ENCODE data around the gene HOMER3. TPM values are rescaled to one million over a fixed set of nuclear protein-coding genes. Genes with fewer than 3 reads are reported as not detected.

The HOMER3 gene
- total RNA-seq, 3 donors from 2014 or later = 34.2 to 62.6 (median 56.6) TPM

DNA sequence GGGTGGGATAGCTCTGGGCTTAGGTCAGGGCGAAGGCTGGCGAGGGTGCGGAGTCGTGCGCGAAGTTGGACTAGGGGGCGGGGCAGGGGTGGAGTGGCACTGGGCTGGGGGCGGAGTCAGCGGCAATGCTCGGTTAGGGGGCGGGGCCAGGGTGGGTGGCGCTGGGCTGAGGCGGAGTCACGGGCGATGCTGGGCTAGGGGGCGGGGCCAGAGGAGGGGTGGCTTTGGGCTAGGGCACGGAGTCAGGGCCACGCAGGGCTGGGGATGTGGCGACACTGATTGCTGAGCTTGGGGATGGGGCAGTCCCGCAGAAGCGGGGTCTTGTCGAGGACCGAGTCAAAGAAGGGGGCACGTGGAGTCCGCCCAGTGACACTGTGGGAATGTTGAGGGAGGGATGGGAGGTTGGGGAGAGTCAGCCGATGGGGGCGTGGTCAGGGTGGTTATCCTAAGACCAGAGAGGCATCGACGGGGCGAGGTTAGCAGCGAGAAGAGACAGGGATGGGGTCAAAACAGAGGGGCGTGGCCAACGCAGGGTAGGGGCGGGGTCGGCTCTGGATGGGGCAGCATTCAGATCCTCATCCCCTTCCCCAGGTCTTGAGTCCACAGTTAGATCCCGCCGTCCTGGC is 8.7 kb downstream of the HOMER3 start:
- no peak overlapping the region for H3K4me3 ChIP-seq
- no peaks in the 10 kb centered on the region for H3K4me1 ChIP-seq
- H3K36me3 ChIP-seq = no peaks in the 10 kb centered on the region
- no peak overlapping the region for H3K27ac ChIP-seq
- H3K27me3 ChIP-seq = no peaks in the 10 kb centered on the region
- no peaks in the 10 kb centered on the region for H3K9me3 ChIP-seq
- TF ChIP-seq POLR2A (IDR thresholded peaks at IDR 0.05) = no peak
- TF ChIP-seq POLR2AphosphoS5 (IDR thresholded peaks at IDR 0.05) = no peak
- TF ChIP-seq, protein P1, sequence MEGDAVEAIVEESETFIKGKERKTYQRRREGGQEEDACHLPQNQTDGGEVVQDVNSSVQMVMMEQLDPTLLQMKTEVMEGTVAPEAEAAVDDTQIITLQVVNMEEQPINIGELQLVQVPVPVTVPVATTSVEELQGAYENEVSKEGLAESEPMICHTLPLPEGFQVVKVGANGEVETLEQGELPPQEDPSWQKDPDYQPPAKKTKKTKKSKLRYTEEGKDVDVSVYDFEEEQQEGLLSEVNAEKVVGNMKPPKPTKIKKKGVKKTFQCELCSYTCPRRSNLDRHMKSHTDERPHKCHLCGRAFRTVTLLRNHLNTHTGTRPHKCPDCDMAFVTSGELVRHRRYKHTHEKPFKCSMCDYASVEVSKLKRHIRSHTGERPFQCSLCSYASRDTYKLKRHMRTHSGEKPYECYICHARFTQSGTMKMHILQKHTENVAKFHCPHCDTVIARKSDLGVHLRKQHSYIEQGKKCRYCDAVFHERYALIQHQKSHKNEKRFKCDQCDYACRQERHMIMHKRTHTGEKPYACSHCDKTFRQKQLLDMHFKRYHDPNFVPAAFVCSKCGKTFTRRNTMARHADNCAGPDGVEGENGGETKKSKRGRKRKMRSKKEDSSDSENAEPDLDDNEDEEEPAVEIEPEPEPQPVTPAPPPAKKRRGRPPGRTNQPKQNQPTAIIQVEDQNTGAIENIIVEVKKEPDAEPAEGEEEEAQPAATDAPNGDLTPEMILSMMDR (IDR thresholded peaks at IDR 0.05) = no peak
- intact Hi-C loops (cut with DNase I; ENCODE audit: low total_unique reads) = no loop called here
- DNase-seq (ENCODE audit: low spot score in 2 of 2) = peak in 1 of 2 donors; percentile 61

DNA sequence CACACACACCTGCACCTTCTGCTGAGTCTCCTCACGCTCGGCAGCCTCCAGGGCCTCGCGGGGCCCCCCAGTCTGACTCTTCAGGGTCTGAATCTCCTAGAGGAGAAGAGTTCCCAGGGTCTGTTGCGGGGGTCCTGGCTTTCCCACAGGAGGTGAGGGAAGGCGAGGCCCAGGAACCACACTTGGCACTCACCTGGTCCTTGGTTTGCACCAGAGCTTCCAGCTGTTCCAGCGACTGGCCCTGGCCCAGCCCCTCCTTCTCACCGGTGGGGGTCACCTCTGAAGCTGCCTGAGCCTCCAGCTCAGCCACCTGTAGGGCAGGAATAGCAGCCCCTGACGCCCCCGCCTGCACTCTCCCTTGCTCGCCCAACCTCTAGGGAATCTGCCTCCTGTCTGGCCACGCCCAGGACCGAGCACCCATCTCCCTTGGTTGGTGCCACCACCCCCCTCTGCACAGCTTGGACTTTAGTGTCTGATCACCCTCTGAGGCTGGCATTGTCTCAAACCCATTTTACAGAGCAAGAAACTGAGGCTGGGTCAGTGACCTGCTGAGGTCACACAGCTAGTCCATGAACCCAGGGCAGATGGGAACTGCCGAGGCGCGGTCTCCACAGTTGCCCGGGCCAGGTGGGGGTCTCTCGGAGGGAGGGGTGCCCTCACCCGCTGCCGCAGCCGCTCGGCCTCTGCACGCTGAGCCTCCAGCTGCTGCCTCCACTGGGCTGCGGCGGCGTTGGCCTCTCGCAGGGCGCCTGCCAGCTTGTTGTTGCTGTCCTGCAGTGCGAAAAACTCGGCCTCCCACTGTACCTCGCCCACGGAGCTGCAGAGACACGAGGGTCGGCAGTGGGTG is 9.5 kb downstream of the HOMER3 start:
- TF ChIP-seq POLR2A (IDR thresholded peaks at IDR 0.05) (no peak), POLR2AphosphoS5 (IDR thresholded peaks at IDR 0.05) (no peak)
- TF ChIP-seq, protein P1 (IDR thresholded peaks at IDR 0.05) = no peak
- no peak overlapping the region for H3K4me3 ChIP-seq
- no peak for DNase-seq (ENCODE audit: low spot score in 2 of 2)
- H3K27ac ChIP-seq = no peak overlapping the region
- no peaks in the 10 kb centered on the region for H3K36me3 ChIP-seq
- no peaks in the 10 kb centered on the region for H3K9me3 ChIP-seq
- H3K4me1 ChIP-seq = no peaks in the 10 kb centered on the region
- intact Hi-C loops (cut with DNase I; ENCODE audit: low total_unique reads) = no loop called here
- no peaks in the 10 kb centered on the region for H3K27me3 ChIP-seq

DNA sequence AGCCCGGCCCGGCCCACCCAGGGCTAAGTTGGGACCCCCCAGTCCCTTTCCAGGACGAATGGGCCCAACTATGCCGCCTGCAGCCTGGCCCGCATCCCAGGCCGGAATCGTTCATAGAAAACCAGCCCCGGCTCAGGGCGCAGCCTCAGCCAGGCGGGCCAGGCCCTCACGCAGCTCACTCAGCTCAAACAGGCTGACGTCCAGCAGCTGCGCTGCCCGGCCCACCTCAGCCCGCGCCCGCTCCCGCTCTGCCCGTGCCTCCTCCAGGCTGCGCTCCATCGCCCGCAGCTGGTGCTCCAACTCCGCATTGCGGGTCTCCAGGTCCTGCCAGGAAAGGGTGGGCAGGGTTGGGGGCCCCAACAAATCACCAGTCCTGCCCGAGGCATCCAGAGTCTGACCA is 11.7 kb downstream of the HOMER3 start:
- no peak overlapping the region for H3K4me3 ChIP-seq
- H3K4me1 ChIP-seq = no peaks in the 10 kb centered on the region
- TF ChIP-seq POLR2A (IDR thresholded peaks at IDR 0.05) = no peak
- TF ChIP-seq, protein P1 (IDR thresholded peaks at IDR 0.05) = no peak
- TF ChIP-seq POLR2AphosphoS5 (IDR thresholded peaks at IDR 0.05) = no peak
- DNase-seq (ENCODE audit: low spot score in 2 of 2) = no peak
- H3K36me3 ChIP-seq = no peaks in the 10 kb centered on the region
- H3K27me3 ChIP-seq = no peaks in the 10 kb centered on the region
- no peak overlapping the region for H3K27ac ChIP-seq
- no peaks in the 10 kb centered on the region for H3K9me3 ChIP-seq
- intact Hi-C loops (cut with DNase I; ENCODE audit: low total_unique reads) = no loop called here

DNA sequence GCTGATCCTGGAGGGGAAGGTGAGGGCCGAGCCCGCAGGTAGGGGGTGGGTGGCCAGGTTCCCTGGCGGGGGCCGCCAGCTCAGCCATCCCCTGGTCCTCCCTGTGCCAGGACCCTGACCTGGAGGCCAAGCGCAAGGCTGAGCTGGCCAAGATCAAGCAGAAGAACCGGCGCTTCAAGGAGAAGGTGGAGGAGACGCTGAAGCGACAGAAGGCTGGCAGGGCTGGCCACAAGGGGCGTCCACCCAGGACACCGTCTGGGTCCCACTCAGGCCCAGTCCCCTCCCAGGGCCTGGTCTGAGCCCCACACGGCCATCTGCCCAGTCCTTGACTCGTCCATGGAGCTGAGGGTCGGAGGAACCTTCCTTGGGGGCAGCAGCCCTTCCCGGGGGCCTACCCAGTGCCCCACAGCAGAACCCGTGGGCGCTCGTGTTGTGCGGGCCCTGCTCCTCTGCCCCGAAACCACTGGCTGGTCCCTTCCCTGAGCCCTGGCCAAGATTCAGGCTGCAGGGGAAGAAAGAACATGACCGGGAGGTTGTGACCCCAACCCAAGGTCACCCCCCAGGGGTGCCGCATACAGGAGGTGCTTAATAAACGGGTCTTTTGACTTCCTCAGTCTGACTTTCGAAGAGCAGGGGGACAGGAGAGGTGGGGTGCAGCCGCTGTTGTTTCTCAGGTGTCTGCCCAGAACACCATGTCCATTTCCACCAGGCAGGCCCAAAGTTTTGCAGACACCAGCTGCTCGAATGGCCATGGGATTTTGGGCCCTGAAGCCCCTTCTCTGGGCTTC is 12.8 kb downstream of the HOMER3 start:
- intact Hi-C loops (cut with DNase I; ENCODE audit: low total_unique reads) = no loop called here

More for the DNA sequence above, 12.8 kb downstream of the HOMER3 start:
- Histone ChIP-seq H3K4me3 (no peak overlapping the region), H3K27ac (no peak overlapping the region), H3K9me3 (no peaks in the 10 kb centered on the region), H3K4me1 (no peaks in the 10 kb centered on the region), H3K27me3 (no peaks in the 10 kb centered on the region), H3K36me3 (no peaks in the 10 kb centered on the region)
- TF ChIP-seq POLR2AphosphoS5 (IDR thresholded peaks at IDR 0.05) (no peak), POLR2A (IDR thresholded peaks at IDR 0.05) (no peak)
- TF ChIP-seq, protein P1 (IDR thresholded peaks at IDR 0.05) = no peak
- DNase-seq (ENCODE audit: low spot score in 2 of 2) = no peak

All from breast epithelium (tissue), 4 donors.